NT2/D1 (cell line): Measurements from ENCODE around the gene CAMK2D.

Source experiments
- DNase-seq: peaks from one replicate; pipeline ENCODE4 v3.0.0-alpha.2; 2011; ENCODE audit warnings: low read depth, low spot score
- H3K27me3 ChIP-seq: 2 replicates; pipeline ENCODE4 v1.6.0; 2011; ENCODE audit warnings: mild to moderate bottlenecking; ENCODE audit not compliant: insufficient read length, insufficient read depth
- H3K36me3 ChIP-seq: 2 replicates; pipeline ENCODE4 v1.6.1; 2011; ENCODE audit warnings: mild to moderate bottlenecking, low read length, mixed read lengths; ENCODE audit not compliant: insufficient read depth, insufficient read length
- H3K4me1 ChIP-seq: 2 replicates; pipeline ENCODE4 v1.5.1; 2011; ENCODE audit not compliant: insufficient read depth, insufficient read length
- H3K4me3 ChIP-seq: 2 replicates; pipeline ENCODE4 v1.5.1; 2011; ENCODE audit warnings: low read depth; ENCODE audit not compliant: insufficient read length
- H3K9ac ChIP-seq: 2 replicates; pipeline ENCODE4 v1.6.0; 2011; ENCODE audit warnings: low read depth; ENCODE audit not compliant: insufficient read length
- H3K9me3 ChIP-seq: 2 replicates; pipeline ENCODE4 v1.5.1; 2011; ENCODE audit warnings: mild to moderate bottlenecking, low read length; ENCODE audit not compliant: insufficient read depth
- SUZ12 ChIP-seq: IDR thresholded peaks from 2 replicates; pipeline ENCODE4 v1.6.1; 2011; ENCODE audit not compliant: insufficient read length, insufficient read depth; ENCODE audit errors: extremely low read depth
- YY1 ChIP-seq: IDR thresholded peaks from 2 replicates; pipeline ENCODE4 v1.6.1; 2011; ENCODE audit not compliant: insufficient read length, insufficient read depth
- ZNF274 ChIP-seq: IDR thresholded peaks from 2 replicates; pipeline ENCODE4 v1.6.1; 2011; ENCODE audit warnings: mild to moderate bottlenecking, low read depth, low read length

The CAMK2D gene

GRCh38 chr4:113447769-113448168 lies 313.8 kb downstream of the CAMK2D start:
- peaks cover 1% of the 10 kb centered on the region for H3K4me1 ChIP-seq
- no peak overlapping the region for H3K4me3 ChIP-seq
- H3K9ac ChIP-seq, result no peak overlapping the region
- H3K27me3 ChIP-seq, result no peaks in the 10 kb centered on the region
- H3K9me3 ChIP-seq, result no peaks in the 10 kb centered on the region
- DNase-seq, result no peak
- no peaks in the 10 kb centered on the region for H3K36me3 ChIP-seq
- TF ChIP-seq ZNF274, result no peak
- TF ChIP-seq YY1, result no peak
- no peak for TF ChIP-seq SUZ12

GRCh38 chr4:113447061-113447460 lies 314.5 kb downstream of the CAMK2D start:
- H3K36me3 ChIP-seq, result no peaks in the 10 kb centered on the region
- no peak overlapping the region for H3K4me3 ChIP-seq
- no peaks in the 10 kb centered on the region for H3K27me3 ChIP-seq
- DNase-seq, result no peak
- H3K9me3 ChIP-seq, result no peaks in the 10 kb centered on the region
- H3K9ac ChIP-seq, result no peak overlapping the region
- no peak for TF ChIP-seq SUZ12
- TF ChIP-seq YY1, result no peak
- TF ChIP-seq ZNF274, result no peak
- peaks cover under 1% of the 10 kb centered on the region for H3K4me1 ChIP-seq

- Histone ChIP-seq H3K36me3 (no peaks in the 10 kb centered on the region), H3K4me3 (no peak overlapping the region), H3K9ac (no peak overlapping the region), H3K4me1 (no peaks in the 10 kb centered on the region), H3K27me3 (no peaks in the 10 kb centered on the region), H3K9me3 (no peaks in the 10 kb centered on the region)
- TF ChIP-seq ZNF274 (no peak), YY1 (no peak), SUZ12 (no peak)
- DNase-seq, result no peak
Measured at GRCh38 chr4:113446019-113446418, 315.5 kb downstream of the CAMK2D start.

GRCh38 chr4:113445286-113445685 lies 316.3 kb downstream of the CAMK2D start:
- TF ChIP-seq SUZ12 (no peak), ZNF274 (no peak), YY1 (no peak)
- H3K9ac ChIP-seq, result no peak overlapping the region
- H3K27me3 ChIP-seq, result no peaks in the 10 kb centered on the region
- H3K4me3 ChIP-seq, result no peak overlapping the region
- H3K36me3 ChIP-seq, result no peaks in the 10 kb centered on the region
- H3K4me1 ChIP-seq, result no peaks in the 10 kb centered on the region
- H3K9me3 ChIP-seq, result no peaks in the 10 kb centered on the region
- DNase-seq, result no peak

GRCh38 chr4:113444386-113444785 lies 317.2 kb downstream of the CAMK2D start:
- H3K9ac ChIP-seq, result no peak overlapping the region

DNA sequence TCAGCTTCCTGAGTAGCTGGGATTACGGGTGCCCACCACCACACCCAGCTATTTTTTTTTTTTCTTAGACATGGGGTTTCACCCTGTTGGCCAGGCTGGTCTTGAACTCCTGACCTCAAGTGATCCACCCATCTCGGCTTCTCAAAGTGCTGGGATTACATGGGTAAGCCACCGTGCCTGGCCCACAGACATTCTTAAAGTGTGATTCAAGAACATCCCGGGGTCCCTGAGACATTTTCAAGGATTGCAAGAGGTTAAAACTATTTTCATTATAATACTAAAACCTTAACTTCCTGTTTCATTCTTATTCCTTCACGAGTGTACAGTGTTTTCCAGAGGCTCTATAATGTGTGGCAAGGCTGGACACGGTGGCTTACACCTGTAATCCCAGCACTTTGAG lies 318.7 kb downstream of the CAMK2D start:
- H3K36me3 ChIP-seq, result no peaks in the 10 kb centered on the region
- no peak overlapping the region for H3K4me3 ChIP-seq
- TF ChIP-seq SUZ12, result no peak
- TF ChIP-seq ZNF274, result no peak
- TF ChIP-seq YY1, result no peak
- no peaks in the 10 kb centered on the region for H3K9me3 ChIP-seq
- no peak for DNase-seq
- H3K9ac ChIP-seq, result no peak overlapping the region
- no peaks in the 10 kb centered on the region for H3K27me3 ChIP-seq
- H3K4me1 ChIP-seq, result no peaks in the 10 kb centered on the region

More at GRCh38 chr4:113444386-113444785, 317.2 kb downstream of the CAMK2D start:
- Histone ChIP-seq H3K27me3 (no peaks in the 10 kb centered on the region), H3K4me3 (no peak overlapping the region), H3K36me3 (no peaks in the 10 kb centered on the region), H3K9me3 (no peaks in the 10 kb centered on the region), H3K4me1 (no peaks in the 10 kb centered on the region)
- TF ChIP-seq ZNF274, result no peak
- TF ChIP-seq YY1, result no peak
- TF ChIP-seq SUZ12, result no peak
- no peak for DNase-seq

DNA sequence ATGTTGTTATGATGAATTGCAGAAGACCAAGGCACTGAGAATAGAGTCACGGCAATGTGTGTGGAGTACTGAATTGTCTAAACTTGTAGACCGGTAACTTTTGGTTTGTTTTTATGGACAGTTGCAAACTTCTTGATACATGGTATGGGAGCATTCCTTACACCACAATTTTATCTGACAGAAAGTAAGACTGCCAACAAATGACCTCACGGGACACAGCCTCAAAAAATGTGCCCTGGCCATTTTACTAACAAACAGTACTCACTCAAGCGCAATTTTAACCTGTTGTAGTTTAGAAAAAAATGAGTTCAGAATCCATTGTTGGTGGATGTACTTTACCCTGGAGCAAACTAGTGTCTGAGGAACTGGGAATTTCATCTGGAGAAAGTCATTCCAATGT lies 321.2 kb downstream of the CAMK2D start:
- Histone ChIP-seq H3K9ac (no peak overlapping the region), H3K9me3 (no peaks in the 10 kb centered on the region), H3K4me3 (no peak overlapping the region), H3K4me1 (no peaks in the 10 kb centered on the region), H3K27me3 (no peaks in the 10 kb centered on the region), H3K36me3 (no peaks in the 10 kb centered on the region)
- TF ChIP-seq ZNF274, result no peak
- TF ChIP-seq YY1, result no peak
- TF ChIP-seq SUZ12, result no peak
- no peak for DNase-seq

DNA sequence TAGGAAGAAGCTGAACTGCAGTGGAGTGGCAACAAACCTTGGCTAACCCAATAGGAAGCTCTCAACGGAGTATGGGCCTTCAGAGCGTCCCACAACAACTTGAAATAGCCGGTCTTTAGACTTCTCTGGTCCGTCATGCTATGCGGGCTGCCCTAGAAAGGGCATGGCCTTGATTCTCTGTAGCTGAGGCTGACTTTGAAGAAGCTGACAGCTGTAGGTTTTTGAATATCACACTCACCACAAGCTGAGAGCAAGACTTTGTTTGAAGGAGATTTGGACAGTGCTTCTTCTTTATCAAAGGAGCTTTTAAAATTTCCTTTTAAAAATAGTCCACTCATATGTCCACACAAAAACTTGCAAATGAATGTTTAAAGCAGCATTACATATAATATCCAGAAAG lies 322.9 kb downstream of the CAMK2D start:
- Histone ChIP-seq H3K36me3 (no peaks in the 10 kb centered on the region), H3K9ac (no peak overlapping the region), H3K4me1 (no peaks in the 10 kb centered on the region), H3K4me3 (no peak overlapping the region), H3K27me3 (no peaks in the 10 kb centered on the region), H3K9me3 (peaks cover 4% of the 10 kb centered on the region; the same call in 1 of the 2 replicates)
- no peak for DNase-seq
- TF ChIP-seq ZNF274, result no peak
- TF ChIP-seq YY1, result no peak
- TF ChIP-seq SUZ12, result no peak
